PFSK-1 (cell line): Measurements from ENCODE around the gene TTLL11.

ENCODE experiments used
- FOXP2 ChIP-seq: optimal IDR thresholded peaks from 2 replicates; pipeline ENCODE3; 2011; ENCODE audit warnings: borderline replicate concordance, control low read depth, inconsistent platforms; ENCODE audit not compliant: insufficient read depth; ENCODE audit errors: extremely low read length, extremely low read depth
- POLR2AphosphoS5 ChIP-seq: IDR thresholded peaks from 2 replicates; pipeline ENCODE4 v1.6.1; 2012; ENCODE audit warnings: low read depth, mild to moderate bottlenecking, control low read depth, low read length, moderate library complexity
- REST ChIP-seq, 2 experiments: IDR thresholded peaks; 2 replicates each; pipeline versions ENCODE4 v1.6.1 to v1.8.0; 2011 to 2012; ENCODE audit warnings: low read depth in 2 of 2, low read length in 2 of 2, control low read depth in 1 of 2, inconsistent platforms in 1 of 2, mild to moderate bottlenecking in 1 of 2, moderate library complexity in 1 of 2; ENCODE audit not compliant: insufficient read depth in 1 of 2
- SIN3A ChIP-seq: IDR thresholded peaks from 2 replicates; pipeline ENCODE4 v1.6.1; 2012; ENCODE audit warnings: mild to moderate bottlenecking, low read length, moderate library complexity, borderline replicate concordance; ENCODE audit not compliant: insufficient read depth
- TAF1 ChIP-seq: IDR thresholded peaks from 2 replicates; pipeline ENCODE4 v1.6.1; 2012; ENCODE audit warnings: low read length, control low read depth, borderline replicate concordance; ENCODE audit not compliant: insufficient read depth

TTLL11 gene

GRCh38 chr9:121909111-121909510, 184.0 kb downstream of the TTLL11 start:
- TF ChIP-seq SIN3A (no peak), REST (IDR thresholded peaks at IDR 0.05; ENCODE audit: insufficient read depth in 1 of 2, low read depth in 2 of 2, low read length in 2 of 2) (no peak), FOXP2 (no peak), TAF1 (no peak), POLR2AphosphoS5 (no peak)

GRCh38 chr9:121906074-121906870, 186.8 kb downstream of the TTLL11 start:
- TF ChIP-seq TAF1, result no peak

- TF ChIP-seq SIN3A, result no peak
- no peak for TF ChIP-seq FOXP2
- no peak for TF ChIP-seq TAF1
- TF ChIP-seq REST (IDR thresholded peaks at IDR 0.05; ENCODE audit: insufficient read depth in 1 of 2, low read depth in 2 of 2, low read length in 2 of 2), result no peak
- TF ChIP-seq POLR2AphosphoS5, result no peak
Observed at GRCh38 chr9:121902461-121903135, 190.5 kb downstream of the TTLL11 start.

GRCh38 chr9:121901616-121902015, 191.5 kb downstream of the TTLL11 start:
- no peak for TF ChIP-seq FOXP2
- no peak for TF ChIP-seq SIN3A
- TF ChIP-seq REST (IDR thresholded peaks at IDR 0.05; ENCODE audit: insufficient read depth in 1 of 2, low read depth in 2 of 2, low read length in 2 of 2), result no peak
- TF ChIP-seq POLR2AphosphoS5, result no peak
- TF ChIP-seq TAF1, result no peak

- TF ChIP-seq FOXP2 (no peak), REST (IDR thresholded peaks at IDR 0.05; ENCODE audit: insufficient read depth in 1 of 2, low read depth in 2 of 2, low read length in 2 of 2) (no peak), POLR2AphosphoS5 (no peak), SIN3A (no peak), TAF1 (no peak)
Observed at GRCh38 chr9:121900163-121900562, 192.9 kb downstream of the TTLL11 start.
